GM21786 (cell line): ENCODE data around the gene NUBP2.

Experiments used
- ATAC-seq: cut with Tn5 transposase; IDR thresholded peaks from one replicate; pipeline ENCODE4 v1.9.1; 2021; ENCODE audit not compliant: unreplicated experiment

Gene NUBP2

GRCh38 chr16:1800701-1801100 is 17.9 kb downstream of the NUBP2 start:
- no peak for ATAC-seq

DNA sequence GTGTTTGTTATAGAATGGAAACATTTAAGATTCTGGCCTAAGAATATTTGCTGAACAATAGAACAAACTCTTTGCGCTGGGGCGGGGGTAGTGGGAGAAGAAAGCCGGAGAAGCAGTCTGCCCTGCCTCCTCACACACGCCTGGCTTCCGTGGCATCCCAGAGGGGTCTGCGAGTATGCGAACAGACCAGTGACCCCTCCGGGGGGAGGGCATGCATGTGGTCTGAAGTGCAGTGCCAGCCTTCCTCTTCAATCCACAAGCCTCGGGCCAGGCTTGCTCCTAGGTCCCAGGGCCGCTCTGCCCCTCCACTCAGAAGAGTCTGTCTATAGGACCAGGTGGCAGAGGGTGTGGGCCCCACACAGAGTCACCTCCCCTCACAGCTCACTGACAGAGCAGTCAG is 24.9 kb downstream of the NUBP2 start:
- ATAC-seq, result no peak

GRCh38 chr16:1808691-1809090 is 25.9 kb downstream of the NUBP2 start:
- ATAC-seq, result no peak

DNA sequence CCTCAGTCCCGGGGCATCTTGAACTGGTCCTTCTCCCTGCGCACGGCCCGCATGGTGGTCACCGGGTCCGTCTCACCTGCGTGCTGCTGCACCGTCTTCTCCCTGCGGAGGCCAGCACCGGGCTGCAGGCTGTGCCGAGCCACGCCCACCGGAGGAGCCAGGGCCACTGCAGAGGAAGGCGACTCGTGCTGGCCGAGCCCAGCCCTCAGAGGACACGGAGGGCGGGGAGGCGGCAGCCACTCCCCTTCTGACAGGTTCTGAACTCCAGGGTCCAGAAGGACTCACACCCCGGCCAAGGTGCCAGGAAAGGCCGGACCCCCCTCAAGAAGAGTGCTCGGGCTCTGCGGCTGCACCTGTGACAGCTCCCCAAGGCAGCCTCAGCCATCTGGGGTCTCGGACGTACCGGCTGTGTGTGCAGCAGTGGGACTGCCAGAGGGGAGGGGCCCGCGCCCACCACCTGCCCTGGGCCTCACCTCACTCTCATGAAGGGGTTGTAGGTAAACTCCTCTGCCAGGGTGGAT is 26.6 kb downstream of the NUBP2 start:
- no peak for ATAC-seq

GRCh38 chr16:1810106-1810505 is 27.3 kb downstream of the NUBP2 start:
- ATAC-seq, result no peak

GRCh38 chr16:1810536-1810935 is 27.8 kb downstream of the NUBP2 start:
- no peak for ATAC-seq

DNA sequence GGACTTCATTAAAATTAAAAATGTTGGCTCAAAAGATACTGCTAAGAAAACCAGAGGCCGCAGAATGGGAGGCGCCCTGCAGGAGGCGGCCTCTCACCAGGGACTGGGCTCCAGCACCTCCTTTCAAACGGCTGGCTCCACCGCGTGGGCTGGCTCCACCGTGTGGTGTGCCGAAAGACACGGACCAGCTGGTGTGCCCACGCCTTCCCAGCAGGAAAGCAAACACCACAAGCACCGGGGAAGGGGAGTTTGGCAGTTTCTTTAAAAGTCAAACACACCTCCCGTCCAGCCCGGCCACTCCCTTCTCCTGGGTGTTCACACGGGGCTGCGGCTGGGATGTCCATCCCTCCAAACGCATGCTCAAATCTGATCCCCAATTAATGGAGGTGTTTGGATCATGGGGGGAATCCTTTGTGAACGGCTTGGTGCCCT is 30.0 kb downstream of the NUBP2 start:
- no peak for ATAC-seq

GRCh38 chr16:1815461-1815860 is 32.7 kb downstream of the NUBP2 start:
- no peak for ATAC-seq

DNA sequence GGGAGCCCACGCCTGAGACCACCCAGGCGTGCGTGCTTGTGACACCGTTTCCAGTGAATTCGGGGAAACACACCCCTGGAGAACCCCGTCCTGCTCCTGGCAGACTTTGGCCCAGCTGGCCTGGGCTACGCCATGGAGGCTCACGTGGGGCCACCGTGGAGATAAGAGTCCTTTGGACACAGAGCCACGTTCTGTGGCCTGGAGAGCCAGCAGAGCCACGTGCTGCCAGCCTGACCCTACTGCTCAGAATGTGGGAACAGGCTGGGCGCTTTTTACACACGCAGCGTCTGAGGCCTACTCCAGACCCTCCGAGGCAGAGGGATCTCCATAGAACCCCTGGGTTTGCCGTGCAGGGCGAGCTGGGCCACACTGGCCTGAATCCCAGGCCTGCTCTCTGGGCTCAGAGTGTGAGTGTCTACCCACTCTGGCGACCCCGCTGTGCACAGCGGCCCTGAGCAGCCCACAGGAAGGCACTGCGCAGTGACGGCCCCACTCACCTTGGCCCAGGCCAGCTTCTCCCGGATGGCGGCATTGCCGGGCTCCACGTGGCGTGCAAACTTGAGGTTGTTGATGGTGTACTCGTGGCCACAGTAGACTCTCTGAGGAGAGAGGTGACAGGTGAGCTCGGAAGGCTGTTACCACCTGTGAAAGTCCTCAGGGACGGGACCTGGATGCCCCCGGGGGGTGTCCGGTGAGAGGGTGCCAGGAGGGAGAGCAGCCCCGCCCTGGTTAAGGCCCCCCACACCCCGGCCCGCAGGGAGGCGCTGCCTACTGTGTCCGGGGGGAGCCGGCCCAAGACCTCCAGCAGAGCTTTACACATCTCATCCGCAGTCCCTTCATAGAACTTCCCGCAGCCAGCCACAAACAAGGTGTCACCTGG is 33.9 kb downstream of the NUBP2 start:
- no peak for ATAC-seq

DNA sequence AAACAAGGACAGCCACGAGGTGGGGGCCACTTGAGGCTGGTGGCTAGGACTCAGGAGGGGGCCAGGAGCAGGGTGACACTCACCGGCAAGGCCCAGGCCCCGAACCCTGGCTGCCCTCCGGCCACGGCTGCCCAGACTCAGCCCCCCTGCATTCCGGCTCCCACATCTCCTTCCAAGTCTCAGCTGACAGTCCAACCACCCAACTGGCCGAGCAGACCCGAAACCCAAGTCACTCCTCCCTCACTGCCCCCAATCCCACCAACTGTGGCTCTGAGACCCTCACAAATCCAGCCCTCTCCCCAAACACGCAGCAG is 34.5 kb downstream of the NUBP2 start:
- no peak for ATAC-seq

DNA sequence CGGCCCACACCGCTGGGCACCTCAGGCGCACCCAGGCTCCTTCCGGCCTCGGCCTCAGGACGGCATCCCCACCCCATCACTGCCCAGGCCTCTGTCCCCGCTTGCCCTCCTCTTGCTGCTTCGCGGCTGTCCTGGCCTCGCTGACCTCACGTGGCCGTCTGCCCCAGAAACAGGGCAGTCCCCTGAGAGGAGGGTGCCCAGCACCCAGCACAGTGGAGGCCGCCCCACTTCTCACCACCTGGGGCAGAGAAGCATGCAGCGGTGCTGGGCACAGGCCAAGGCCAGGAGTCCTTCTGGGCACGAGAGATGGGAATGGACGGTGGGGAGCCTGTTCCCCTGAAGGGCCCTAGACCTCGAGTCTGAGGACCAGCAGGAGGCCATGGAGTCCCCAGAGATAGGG is 35.0 kb downstream of the NUBP2 start:
- ATAC-seq, result no peak

DNA sequence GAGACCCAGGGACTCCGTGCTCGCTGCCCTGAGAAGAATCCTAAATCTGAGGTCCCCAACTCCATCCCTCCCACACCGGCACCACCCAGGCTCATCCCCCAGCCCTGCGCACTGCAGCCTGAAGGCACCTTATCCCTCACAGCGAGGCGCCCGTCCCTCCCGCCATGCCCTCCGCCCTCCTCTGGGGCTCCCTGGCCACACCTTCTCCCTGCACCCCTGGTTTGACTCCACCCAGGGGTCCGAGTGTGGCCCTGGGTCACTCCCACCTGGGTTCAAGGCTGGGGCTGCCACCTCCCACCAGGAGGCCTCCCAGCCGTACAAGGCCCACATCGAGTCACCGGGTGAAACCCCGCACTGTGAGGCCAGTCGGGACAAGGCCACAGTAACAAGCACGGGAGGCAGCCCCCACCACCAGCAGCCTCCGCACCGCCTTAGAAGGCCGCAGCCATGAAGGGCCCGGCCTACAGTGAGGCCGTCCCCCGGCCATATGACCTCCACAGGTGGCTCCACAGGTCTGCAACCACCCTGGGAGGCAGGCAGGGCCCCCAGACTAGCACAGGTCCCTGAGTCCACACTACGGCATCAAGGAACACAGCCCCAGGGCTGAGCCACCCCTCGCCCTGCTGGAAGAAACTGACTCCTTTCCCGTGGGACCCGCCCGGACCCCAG is 35.6 kb downstream of the NUBP2 start:
- no peak for ATAC-seq

DNA sequence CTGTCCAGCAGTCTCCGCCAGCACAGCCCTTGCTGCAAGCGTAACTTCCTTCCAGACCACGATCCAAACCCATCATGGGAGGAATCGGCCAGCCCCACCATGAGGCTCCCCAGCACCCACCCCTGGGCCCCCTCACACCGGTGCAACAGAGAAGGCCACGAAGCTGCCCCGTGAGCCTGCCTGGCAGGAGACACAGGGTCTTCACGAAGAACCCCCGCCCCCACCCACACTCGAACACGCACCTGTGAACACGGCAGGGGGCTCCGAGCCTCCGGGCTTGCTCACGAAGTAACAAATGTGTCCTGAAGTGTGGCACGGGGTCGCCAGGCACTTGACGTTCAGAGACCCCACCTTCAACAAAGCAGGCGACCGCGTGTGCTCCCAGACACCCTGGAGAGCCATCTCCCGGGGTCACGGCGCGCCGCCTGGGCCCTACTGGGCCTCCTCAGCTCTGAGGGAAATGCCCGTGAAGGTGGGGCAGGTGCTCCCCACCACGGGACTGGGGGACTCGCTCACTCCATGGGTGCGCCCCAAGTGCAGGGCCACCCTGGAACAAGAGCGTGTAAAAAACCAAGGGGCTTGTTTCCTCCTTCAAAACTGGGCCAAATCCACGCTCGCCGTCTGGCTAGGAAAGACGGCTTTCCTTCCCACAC is 36.2 kb downstream of the NUBP2 start:
- ATAC-seq, result no peak

DNA sequence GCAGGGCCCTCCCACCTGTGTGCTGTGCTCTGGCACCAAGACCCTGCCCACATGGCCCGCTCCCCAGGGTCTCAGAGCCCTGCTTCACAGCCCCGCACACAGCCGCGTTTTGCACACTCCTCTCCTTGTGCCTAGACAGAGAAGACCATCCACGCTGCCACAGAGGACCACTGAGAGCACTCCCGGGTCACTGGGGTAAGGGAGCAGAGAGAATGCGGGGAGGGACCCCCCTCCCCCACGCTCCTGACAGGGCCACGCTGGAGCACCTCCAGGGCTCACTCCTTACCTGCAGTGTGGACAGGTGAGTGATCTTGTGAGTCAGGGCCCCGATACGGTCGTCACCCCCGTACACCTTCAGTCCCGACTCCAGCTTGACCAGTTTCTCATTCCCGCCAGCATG is 36.9 kb downstream of the NUBP2 start:
- ATAC-seq, result no peak

DNA sequence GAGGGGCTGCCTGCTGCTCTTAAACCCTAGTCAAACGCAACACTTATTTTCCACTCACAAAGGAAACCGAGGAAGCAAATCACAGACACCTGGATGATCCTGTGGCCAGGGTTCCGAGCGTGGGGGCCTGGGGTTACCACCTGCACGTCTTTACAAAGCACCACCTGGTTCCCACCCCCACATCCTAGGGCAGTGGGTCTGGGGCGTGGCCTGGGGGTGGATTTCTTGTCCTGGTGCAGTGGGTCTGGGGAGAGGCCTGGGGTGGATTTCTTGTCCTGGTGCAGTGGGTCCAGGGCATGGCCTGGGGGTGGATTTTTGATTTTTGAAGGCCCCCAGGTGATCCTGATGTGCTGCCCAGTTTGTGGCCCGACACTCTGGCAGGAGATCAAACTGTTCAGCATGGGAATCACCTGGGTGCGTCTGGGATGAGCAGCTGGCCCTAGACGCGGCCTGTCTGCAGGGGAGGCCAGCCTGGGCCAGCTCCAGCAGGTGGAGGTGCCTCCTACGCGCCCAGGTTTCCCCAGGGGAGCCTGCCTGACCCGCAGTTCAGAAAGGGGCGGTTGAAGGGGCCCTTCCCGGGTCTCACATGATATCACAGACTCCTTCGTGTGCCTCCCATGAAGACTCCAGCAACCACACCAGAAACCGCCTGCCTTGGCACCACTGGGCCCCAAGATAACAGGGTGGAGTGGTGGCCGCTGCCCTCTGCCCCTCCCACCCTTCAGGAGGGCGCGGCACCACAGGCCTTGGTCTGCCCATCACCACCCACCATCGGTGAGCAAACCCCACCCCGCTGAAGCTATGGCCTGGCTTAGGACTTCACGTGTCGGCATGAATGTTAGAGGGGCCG is 37.6 kb downstream of the NUBP2 start:
- ATAC-seq, result no peak

DNA sequence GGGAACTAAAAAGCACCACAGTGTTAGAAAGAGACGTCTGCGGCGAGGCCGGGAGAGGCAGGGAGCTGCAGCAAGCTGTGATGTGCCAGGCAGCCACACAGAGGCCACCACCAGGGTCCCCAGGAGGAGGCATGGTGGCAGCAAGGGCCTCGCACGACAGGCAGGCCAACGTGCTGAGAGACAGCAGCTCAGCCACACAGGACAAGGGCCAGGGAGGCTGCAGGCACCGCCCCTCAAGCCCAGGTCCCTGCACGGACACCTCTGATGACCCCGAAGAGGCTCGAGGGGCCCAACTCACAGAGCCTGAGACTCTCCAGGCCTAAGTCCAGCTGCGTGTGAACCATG is 38.2 kb downstream of the NUBP2 start:
- no peak for ATAC-seq

DNA sequence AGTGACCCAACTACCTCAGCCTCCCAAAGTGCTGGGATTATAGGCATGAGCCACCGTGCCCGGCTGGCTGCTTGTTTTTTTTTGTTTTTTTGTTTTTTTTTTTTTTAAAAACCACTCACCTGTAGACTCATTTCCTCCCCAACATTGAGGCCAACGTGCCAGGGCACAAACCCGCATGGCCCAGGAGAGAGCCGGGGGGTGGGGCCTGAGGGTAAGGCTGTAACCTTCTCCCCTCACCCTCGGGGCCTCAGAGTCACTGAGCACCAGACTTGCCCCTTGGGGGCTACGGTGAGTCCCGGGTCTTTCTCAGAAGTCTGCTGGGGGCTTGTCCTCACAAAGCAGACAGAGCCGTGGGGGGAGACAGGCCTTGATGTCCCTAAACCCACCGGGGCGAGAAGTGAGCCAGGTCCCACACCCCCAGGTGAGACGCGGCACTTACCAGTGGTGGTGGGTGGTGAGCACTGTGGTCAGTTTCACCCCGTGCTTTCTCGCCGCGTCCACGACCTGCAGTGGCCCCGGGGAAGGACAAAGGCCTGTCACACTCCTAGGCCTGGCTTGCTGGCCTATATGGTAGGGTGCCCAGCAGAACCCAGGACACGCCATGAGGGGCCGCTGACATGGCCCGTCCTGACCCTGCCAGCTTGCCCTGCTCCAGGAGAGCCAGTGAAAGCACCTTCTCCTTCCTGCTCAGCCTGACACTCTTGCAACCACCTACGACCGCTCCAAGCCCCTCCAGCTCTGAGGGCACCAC is 39.3 kb downstream of the NUBP2 start:
- ATAC-seq, result no peak

GRCh38 chr16:1822801-1823200 is 40.0 kb downstream of the NUBP2 start:
- ATAC-seq, result no peak

DNA sequence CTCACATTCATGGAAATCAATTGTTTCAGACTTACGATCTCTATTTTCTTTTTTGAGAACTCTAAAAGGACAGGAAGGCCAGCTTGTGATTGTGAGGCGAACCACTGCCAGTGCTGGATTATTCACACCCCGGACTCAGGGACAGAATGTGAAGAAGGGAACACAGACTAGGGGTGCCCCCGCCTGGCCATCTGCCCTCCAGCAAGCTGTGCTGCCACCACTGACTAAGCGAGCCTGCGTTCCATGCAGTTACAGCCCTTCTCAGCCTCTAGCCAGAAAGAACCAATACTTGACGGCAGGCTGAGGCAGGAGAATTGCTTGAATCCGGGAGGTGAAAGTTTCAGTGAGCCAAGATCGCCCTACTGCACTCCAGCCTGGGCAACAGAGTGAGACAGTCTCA is 41.1 kb downstream of the NUBP2 start:
- no peak for ATAC-seq

DNA sequence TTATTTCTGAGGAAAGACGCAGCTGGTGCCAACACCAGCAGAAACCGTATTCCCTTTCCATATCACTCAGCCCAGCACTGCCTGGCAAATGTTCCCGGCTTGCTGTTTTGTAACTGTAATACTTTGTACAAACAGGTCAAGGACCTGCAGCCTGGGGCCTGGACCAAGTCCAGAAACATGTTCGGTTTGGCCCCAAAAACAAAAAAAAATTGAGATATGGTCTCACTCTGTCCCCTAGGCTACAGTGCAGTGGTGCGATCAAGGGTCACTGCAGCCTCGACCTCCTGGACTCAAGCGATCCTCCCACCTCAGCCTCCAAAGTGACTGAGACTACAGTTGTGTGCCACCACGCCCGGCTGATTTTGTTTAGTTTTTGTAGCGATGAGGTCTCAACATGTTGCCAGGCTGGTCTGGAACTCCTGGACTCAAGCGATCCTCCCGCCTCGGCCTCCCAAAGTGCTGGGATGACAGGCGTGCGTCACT is 42.7 kb downstream of the NUBP2 start:
- no peak for ATAC-seq
